WI38 (cell line): ENCODE results near the gene CTSH.
"Not testable (repeated sequence)": the region's sequence is repeated elsewhere in the genome, so short reads cannot be mapped to it uniquely, and the experiment has no call there.

Source experiments
- H3K4me3 ChIP-seq: 2 replicates; pipeline ENCODE4 v1.5.1; 2011; ENCODE audit warnings: low read depth, mild to moderate bottlenecking, control low read depth, low read length
- TF ChIP-seq, protein P1 (sequence below): IDR thresholded peaks from 2 replicates; pipeline ENCODE4 v1.5.1; 2012; ENCODE audit warnings: low read depth, mild to moderate bottlenecking, control low read depth, low read length

CTSH gene

DNA sequence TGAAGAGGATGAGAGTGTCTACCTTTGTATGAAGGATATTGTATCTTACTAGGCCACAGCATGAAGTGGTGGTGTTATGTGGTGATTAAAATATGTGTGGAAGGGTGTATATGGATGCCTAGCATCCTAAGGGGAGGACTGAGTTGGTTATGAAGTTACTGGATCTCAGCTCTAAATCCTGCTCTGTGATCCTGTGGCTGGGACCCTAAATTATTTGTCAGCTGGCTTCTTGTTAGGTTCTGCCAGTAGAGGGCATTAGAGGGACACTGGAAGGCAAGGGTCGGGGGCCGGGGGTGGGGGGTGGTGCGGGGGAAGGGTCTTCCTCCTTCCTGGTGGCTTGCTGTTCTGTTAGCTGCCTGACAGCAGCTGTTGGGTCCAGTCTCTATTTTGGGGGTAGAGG lies 37.3 kb downstream of the CTSH start:
- H3K4me3 ChIP-seq: no peak overlapping the region
- TF ChIP-seq, protein P1, sequence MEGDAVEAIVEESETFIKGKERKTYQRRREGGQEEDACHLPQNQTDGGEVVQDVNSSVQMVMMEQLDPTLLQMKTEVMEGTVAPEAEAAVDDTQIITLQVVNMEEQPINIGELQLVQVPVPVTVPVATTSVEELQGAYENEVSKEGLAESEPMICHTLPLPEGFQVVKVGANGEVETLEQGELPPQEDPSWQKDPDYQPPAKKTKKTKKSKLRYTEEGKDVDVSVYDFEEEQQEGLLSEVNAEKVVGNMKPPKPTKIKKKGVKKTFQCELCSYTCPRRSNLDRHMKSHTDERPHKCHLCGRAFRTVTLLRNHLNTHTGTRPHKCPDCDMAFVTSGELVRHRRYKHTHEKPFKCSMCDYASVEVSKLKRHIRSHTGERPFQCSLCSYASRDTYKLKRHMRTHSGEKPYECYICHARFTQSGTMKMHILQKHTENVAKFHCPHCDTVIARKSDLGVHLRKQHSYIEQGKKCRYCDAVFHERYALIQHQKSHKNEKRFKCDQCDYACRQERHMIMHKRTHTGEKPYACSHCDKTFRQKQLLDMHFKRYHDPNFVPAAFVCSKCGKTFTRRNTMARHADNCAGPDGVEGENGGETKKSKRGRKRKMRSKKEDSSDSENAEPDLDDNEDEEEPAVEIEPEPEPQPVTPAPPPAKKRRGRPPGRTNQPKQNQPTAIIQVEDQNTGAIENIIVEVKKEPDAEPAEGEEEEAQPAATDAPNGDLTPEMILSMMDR: 0 out of 2 replicates have a peak, but pooled peaks have one; percentile 14

DNA sequence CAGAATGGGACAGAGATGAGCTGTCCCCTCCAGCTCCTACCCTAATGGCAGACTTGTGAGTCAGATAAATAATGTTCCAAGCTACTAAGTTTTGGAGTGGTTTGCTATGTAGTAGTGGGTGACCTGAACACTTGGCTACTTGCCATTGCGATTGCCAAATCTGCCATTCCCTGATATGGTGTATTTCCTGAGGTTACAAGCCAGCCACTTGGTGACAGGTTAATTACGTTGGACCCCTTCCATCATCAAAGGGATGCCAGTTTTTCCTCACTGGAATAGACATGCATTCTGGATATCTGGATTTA lies 38.6 kb downstream of the CTSH start:
- no peak overlapping the region for H3K4me3 ChIP-seq
- TF ChIP-seq, protein P1: no peak

- TF ChIP-seq, protein P1: no peak
- H3K4me3 ChIP-seq: no peak overlapping the region
Measured at GRCh38 chr15:78904599-78905358, 40.1 kb downstream of the CTSH start.

- not testable (repeated sequence) for H3K4me3 ChIP-seq
Measured at GRCh38 chr15:78902281-78903032, 42.4 kb downstream of the CTSH start.

DNA sequence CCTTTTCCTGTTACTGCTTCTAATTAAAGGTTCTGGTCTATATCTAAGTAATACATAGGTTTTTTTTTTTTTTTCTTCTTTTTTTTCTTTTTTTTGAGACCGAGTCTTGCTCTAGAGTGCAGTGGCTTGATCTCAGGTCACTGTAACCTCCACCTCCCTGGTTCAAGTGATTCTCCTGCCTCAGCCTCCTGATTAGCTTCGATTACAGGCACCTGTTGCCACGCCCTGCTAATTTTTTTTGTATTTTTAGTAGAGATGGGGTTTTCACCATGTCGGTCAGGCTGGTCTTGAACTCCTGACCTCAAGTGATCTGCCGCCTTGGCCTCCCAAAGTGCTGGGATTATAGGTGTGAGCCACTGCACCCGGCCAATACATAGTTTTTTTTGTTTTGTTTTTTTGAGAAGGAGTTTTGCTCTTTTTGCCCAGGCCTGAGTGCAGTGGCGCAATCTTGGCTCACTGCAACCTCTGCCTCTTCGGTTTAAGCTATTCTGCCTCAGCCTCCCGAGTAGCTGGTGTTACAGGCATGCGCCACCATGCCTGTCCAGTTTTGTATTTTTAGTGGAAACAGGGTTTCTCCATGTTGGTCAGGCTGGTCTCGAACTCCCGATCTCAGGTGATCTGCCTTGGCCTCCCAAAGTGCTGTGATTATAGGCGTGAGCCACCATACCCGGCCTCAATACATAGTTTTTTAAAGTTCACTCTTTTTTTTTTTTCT lies 43.9 kb downstream of the CTSH start:
- not testable (repeated sequence) for H3K4me3 ChIP-seq

- TF ChIP-seq, protein P1: no peak
- no peak overlapping the region for H3K4me3 ChIP-seq
Measured at GRCh38 chr15:78898540-78898939, 46.3 kb downstream of the CTSH start.

DNA sequence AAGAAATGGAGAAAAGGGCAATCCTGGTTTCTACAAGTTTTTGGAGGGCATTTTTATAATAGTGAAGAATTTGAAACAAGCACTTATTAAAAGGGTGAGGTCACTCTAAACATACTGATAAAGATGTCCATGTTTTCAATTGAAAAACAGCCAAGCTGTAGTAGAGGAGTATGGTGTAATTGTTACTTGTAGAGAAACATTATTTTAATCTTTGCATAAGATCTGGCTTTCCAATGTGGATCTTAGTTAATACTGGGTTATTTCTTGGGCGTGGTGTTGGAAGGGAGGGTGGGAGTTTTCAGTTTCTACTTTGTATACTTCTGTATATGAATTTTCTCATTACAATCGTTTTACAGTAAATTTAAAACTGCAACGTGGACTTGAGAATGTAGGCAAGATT lies 49.4 kb downstream of the CTSH start:
- H3K4me3 ChIP-seq: no peak overlapping the region
- TF ChIP-seq, protein P1: no peak

- H3K4me3 ChIP-seq: no peak overlapping the region
- TF ChIP-seq, protein P1: no peak
Measured at GRCh38 chr15:78893538-78893937, 51.3 kb downstream of the CTSH start.
